CD4-positive, alpha-beta T cell treated with Interleukin-1 beta for 1 hour (primary cell): ENCODE measurements around the gene TRAF4.
A peak's percentile ranks its signal among the peaks of the same experiment; 100 is the strongest.
"Not testable (repeated sequence)": the region's sequence is repeated elsewhere in the genome, so short reads cannot be mapped to it uniquely, and the experiment has no call there.

ENCODE experiments used
- DNase-seq, 2 donors: peaks; one replicate each; pipeline ENCODE4 v3.0.0-alpha.2; 2020 to 2022

The TRAF4 gene

GRCh38 chr17:28716740-28717577 lies 26.9 kb upstream of the TRAF4 start:
- DNase-seq: no peak

- DNase-seq: peak in 1 of 2 donors; percentile 35
These were observed 26.1 kb upstream of the TRAF4 start, which contains the start of gene RAB34 for GRCh38 chr17:28717578-28718332. Gene RAB34 (minus strand): TSS chr17:28717868. CDS start chr17:28717266, 602 bp downstream.

- no peak for DNase-seq
These were observed 25.3 kb upstream of the TRAF4 start for GRCh38 chr17:28718333-28719020.

- DNase-seq: no peak
These were observed 24.8 kb upstream of the TRAF4 start for GRCh38 chr17:28719021-28719433.

GRCh38 chr17:28720247-28720996 lies 23.4 kb upstream of the TRAF4 start:
- peak in 1 of 2 donors; percentile 40 for DNase-seq

- not testable (repeated sequence) for DNase-seq
These were observed 22.8 kb upstream of the TRAF4 start for GRCh38 chr17:28720997-28721329.

DNA sequence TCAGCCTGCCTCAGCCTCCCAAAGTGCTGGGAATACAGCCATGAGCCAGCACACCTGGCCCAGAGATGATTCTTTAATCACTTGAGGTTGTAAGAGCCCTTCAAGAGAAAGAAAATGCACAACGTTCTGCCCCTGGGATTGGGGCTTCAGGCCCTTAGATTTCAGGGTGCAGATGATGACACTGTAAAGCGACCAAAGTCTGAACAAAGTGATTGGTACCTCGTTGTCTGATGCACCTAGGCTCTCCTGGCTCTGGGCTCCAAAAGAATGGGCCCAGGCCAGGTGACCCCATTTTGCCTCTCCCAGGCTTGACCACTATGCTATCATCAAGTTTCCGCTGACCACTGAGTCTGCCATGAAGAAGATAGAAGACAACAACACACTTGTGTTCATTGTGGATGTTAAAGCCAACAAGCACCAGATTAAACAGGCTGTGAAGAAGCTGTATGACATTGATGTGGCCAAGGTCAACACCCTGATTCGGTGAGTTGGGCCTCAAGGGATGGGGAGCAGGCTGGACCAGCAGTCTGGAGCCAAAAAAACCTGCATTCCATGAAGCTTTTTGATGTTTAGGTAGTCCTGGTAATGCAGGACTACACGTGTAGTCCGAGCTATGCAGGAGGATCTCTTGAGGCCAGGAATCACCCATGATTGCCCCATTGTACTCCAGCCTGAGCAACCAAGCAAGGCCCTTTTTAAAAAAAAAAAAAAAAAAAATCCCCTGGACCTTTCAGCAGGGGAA lies 21.2 kb upstream of the TRAF4 start:
- DNase-seq: no peak

DNA sequence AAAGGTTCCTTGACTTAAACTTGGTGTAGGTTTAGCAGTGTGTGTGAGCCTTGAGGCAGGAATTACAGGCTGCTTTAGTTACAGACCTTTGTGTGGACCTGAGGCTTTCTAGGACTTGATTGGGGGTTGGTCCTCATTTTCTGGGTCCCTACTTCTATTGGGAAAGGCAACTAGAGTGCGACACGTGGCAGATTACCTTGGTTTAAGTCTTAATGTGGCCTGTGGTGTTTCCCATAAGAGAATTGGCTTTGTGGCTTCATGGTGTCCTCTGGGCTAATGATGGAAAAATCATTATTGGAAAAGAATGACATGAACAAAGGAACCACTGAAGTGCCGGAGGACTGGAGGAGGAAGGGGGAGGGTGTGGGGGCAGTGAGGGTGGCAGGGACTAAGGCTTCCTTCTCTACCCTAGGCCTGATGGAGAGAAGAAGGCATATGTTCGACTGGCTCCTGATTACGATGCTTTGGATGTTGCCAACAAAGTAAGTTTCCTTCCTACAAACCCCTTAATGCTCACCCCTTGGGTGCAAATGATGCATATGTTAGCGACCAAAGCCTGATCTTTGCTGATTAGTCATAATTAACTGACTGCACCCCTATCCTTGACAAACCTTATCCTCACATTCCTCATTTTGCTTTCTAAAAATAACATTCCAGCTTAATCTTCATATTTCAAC lies 20.5 kb upstream of the TRAF4 start:
- DNase-seq: no peak

GRCh38 chr17:28723836-28724499 lies 19.8 kb upstream of the TRAF4 start:
- not testable (repeated sequence) for DNase-seq

DNA sequence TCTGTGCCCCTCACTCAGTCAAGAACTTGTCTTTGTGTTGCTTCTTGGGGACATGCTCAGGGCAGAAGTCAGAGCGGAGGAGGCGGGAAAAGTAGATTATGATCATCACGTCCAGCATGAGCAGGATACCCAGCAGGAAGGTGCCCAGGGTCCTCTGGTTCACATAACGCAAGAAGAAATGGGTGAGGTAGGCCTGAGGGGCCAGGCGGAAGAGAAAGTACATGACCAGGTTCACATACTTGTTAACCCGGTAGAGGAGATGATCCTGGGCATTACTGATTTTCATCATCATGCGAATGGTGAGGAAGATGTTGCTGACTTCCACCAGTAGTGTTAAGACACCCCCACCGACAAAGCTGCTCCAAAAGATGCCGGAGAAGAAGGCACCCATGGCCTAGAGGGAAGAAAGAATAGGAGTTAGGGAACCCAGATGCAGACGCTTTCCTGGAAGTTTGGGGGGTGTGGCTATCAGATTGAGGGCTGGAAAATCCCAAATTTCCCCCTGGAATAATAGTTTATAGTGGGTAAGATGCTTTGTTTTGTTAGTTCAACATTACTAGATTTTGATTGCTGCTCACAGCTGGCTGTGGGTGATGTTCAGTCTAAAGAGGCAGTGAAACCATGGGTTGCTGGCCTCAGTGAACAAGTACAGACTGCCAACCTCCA lies 19.2 kb upstream of the TRAF4 start:
- DNase-seq: no peak

- no peak for DNase-seq
These were observed 18.6 kb upstream of the TRAF4 start for GRCh38 chr17:28725166-28725659.

DNA sequence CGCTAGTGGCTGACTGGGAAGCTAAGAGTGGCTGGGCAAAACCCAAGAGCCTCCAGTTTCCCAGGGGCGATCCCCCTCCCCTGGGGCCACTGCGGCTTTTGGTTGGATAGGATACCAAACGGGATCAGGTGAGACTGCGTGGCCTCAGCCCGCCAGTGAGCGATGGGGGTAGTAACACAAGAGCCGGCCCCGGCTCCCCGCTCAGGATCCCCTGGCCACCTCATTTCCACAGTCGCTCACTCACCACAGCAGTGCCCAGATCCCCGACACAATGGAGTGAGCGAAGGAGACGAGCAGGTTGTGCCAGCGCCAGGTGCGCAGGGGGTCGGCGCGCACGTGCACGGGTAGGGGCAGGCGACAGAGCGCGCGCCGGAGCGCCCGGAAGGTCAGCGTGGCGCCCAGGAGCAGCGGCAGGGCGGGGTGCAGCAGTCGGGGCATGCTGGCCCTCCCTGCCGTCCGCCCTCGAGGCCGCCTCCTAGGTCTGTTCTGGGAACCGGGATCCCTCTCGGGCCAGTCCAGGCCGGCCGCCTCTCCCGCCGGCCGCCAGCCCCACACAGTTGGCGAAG lies 18.1 kb upstream of the TRAF4 start:
- no peak for DNase-seq

- peak; percentile 66 to 68 for DNase-seq
These were observed 17.6 kb upstream of the TRAF4 start, which contains the start of gene TLCD1 for GRCh38 chr17:28726226-28726626. Gene TLCD1 (minus strand): TSS chr17:28726233. CDS start chr17:28726097, 136 bp downstream.

- peak; percentile 89 to 92 for DNase-seq
These were observed 17.0 kb upstream of the TRAF4 start for GRCh38 chr17:28726627-28727491.

DNA sequence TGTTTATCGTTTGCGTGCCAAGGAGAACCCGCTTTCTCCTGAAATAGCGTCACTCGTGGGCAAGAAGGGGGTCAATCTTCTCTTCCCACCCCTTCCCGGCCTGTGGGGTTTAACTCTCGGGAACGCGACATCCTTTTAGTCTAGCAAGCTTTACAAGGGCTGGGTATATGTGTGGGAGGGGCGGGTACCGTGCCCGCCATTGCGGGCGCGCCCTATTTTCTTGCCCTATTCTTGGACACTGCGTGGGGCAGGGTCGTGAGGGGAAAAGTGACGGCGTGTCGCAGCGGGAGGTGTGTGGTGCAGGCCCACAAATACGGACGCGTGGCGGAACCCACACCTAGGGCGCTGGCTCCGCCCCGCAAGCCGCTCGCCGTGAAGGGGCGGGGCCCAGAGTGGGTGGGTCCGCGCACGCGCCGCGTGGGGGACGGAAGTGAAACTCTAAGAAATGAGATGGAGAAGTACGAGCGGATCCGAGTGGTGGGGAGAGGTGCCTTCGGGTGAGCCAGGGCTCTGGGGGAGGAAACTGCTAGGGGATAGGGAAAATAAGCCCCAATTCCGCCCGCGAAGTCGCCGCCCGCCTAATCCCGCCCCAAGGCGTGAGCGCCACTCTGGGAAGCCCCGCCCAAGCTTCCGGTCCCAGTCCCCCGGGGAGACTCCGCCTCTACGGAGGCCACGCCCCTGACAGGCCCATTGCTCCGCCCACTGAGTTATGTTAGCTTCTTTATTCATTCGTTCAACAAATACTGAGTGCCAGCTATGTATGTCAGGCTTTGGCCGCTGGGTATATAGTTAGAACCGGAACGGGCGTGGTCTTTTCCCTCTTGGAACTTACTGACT lies 15.2 kb upstream of the TRAF4 start, which contains the start of gene NEK8:
NEK8 (plus strand) TSS at position 425 of the 837 bp plus-strand sequence; CDS start at position 451, 26 bp downstream.
- DNase-seq: peak; percentile 95 to 97

DNA sequence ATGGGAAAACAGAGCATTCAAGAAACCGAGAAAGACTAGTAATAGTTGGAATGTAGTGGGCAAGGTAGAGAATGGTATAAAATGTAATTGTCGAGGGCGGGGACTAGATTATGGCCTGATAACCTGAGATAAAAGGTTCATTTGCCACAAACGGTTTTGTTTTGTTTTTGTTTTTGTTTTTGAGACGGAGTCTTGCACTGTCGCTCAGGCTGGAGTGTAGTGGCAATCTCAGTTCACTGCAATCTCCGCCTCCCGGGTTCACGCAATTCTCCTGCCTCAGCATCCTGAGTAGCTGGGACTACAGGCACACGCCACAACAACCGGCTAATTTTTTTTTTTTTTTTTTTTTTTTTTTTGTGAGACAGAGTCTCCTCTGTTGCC lies 13.9 kb upstream of the TRAF4 start:
- no peak for DNase-seq

DNA sequence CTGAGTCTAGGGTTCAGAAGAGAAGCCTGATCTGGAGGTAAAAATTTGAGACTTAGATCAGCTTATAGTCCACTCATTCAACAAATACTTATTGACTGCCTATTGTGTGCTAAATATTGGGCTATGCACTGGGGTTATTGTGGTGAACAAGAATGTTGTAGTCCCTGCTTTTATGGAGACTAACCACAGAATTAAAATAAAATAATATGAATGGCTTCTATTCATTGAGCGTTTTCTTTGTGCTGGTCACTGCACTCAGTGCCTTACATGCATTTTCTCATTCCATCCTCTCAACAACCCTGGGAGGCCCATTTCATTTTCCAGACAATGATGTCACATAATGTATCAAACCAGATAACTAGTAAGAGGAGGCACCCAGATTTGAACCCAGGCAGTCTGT lies 10.5 kb upstream of the TRAF4 start:
- no peak for DNase-seq
